A204.1 (cell line): ENCODE data around the gene VIPR1.

Source experiments
- FAIRE-seq: peaks from 2 replicates; lab custom pipeline; 2012; peaks lifted over from hg19 to GRCh38; lab: Jason Lieb, UNC

The VIPR1 gene

DNA sequence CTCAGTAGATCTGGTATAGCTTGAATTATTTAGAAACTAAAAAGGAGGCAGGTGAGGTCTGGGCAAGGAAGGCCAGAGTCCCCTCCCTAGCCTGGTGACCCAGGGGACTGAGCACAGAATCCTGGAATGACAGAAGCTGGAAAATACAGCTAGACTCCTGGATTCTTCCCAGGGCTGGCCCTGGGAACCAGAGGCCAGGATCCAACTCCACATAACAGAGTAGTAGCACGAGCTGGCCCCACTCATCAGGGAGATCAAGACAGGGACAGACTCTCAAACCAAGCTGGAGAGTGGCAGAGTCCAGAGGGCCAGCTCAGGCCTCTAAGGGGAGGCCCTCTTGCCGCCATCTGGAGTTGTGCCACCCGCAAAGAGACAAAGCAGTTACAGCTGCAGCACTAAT lies 10.7 kb downstream of the VIPR1 start:
- FAIRE-seq, result no peak

DNA sequence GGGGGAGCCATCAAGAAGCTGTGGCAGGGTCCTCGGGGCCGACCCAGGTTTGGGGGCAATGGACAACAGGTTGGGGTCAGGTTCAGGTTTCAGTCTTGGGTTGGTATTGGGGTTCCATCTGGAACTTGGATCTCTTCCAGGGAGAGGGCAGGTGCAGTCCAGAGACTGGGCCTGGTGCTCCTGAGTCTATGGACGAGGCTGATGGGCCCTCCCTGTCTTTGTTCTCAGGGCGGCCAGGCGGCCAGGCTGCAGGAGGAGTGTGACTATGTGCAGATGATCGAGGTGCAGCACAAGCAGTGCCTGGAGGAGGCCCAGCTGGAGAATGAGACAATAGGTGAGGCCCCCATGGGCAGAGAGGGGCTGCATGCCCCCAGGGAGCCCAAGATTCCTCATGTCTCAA lies 11.1 kb downstream of the VIPR1 start:
- FAIRE-seq, result no peak

GRCh38 chr3:42514876-42515275 lies 12.4 kb downstream of the VIPR1 start:
- FAIRE-seq, result no peak

- FAIRE-seq, result no peak
Observed at GRCh38 chr3:42515391-42515916, 13.0 kb downstream of the VIPR1 start.

- FAIRE-seq, result no peak
Observed at GRCh38 chr3:42515976-42516375, 13.5 kb downstream of the VIPR1 start.

GRCh38 chr3:42516443-42516842 lies 14.0 kb downstream of the VIPR1 start:
- no peak for FAIRE-seq

DNA sequence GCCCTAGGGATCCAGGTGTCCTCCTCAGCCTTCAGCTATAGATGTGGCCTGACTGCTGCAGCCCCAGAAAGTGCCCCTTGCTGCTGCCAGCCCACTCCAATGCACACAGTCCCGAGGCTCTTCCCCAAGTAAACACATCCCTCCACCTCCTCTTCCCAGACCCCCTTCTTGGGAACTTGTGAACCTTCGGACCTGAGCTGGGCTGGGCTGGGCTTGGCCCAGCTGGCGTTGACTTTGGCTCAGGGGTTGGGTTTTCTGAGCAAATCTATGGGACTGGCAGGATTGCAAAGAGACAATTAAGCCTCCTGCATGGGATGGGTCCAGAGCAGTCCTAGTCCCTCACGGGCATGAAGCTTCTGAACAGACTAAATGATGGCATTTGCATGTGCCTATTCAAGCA lies 14.7 kb downstream of the VIPR1 start:
- FAIRE-seq, result no peak

GRCh38 chr3:42518800-42519567 lies 16.5 kb downstream of the VIPR1 start:
- FAIRE-seq, result no peak

GRCh38 chr3:42519568-42519962 lies 17.1 kb downstream of the VIPR1 start:
- no peak for FAIRE-seq

GRCh38 chr3:42520336-42520735 lies 17.9 kb downstream of the VIPR1 start:
- no peak for FAIRE-seq

DNA sequence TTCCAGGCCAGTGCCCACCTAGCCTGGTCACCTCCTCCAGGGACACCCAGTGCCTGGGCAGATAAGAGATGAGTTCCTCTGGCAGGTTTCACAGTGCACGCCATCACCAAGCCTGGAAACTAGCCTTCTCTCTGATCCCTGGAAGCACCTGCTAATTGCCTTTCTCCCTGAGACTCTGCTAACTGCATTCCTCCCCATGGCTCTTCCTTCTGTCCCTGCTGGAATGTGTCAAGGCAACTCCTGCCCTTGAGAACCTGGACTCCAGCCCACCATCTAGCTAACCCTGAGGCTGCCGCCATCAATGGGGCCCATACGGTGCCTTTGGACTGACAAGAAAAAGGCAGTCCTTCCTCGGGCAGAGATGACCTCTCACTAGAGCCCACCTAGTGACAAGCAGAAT lies 18.5 kb downstream of the VIPR1 start:
- no peak for FAIRE-seq

- no peak for FAIRE-seq
Observed at GRCh38 chr3:42524751-42525150, 22.3 kb downstream of the VIPR1 start.

DNA sequence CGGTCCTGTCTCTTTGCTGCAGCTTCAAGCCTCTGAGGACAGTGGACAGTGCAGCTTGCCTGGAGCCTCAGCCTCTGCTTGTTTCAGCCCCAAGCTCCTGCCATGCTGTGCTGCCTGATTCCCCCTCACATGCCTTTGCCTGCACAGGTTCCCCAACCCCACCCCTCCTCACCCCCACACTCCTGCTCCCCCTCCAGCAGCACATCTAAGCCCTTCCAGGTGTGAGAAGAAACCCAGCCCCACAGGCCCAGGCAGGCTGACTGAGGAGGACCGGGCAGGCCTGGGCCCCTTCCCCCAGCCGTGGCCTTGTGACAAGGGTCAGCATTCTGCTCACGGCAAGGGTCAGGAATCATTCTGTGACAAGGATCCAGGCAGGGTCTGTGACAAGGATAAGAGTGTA lies 22.8 kb downstream of the VIPR1 start:
- no peak for FAIRE-seq

DNA sequence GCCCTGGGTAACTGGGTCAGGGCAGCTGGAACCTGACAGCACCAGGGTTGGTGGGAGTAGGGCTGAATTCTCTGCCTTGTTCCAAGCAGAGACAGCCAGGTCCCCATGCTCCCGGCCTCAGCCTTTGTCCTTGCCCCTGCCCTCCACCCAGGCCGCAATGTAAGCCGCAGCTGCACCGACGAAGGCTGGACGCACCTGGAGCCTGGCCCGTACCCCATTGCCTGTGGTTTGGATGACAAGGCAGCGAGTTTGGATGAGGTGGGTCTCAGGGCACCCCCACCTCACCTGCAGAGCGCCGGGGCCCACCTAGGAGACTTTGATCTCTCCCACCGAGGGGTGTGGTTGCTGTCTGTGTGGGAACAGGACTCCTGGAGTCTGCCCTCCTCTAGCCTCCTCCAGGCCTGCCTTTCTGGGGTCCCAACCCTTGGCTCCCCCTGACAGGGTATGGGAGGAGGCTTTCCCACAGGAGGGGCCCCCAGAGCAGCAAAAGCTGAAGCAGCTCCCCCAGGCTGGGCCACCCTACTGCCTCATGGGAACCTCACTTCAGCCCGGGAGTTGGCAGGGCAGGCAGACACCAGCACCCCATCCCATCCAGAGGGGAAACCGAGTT lies 23.4 kb downstream of the VIPR1 start:
- no peak for FAIRE-seq

- no peak for FAIRE-seq
Observed at GRCh38 chr3:42526616-42527367, 24.3 kb downstream of the VIPR1 start.

- FAIRE-seq, result no peak
Observed at GRCh38 chr3:42527368-42527917, 25.0 kb downstream of the VIPR1 start.

DNA sequence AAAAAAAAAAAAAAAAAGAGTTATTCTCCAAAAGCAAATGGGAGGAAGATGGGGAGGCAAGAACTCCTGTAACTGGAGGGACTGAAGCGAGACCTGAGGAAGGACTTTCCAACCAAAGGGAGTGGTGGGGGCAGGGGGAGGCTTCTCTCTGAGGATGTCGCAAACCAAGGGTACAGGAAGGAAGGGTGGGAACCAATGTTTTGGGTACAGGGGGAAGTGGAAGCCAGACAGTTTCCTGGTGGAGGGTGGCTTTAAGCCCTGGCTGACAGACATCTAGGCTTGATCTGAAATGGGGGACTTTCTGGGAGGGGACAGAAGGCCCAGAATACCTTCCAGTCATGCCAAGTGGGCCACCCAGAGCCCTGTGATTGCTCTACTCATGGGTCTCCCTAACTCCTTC lies 27.0 kb downstream of the VIPR1 start:
- no peak for FAIRE-seq

DNA sequence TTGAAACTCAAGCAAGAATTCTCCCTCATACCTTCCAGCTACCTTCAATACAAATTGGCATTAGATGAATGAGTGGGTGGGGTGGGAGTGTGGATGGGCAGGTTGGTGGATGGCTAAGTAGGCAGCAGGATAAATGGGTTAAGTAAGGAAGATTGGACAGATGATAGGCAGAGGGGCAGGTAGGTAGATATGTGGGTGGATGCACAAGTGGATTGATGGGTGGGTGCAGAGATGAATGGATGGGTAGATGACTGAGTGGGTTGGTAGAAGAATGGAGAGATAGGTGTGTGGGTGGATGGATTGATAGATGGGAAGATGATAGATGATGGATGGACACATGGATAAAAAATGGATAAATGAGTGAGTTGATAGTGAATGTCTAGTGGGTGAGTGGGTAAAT lies 27.6 kb downstream of the VIPR1 start:
- FAIRE-seq, result no peak

GRCh38 chr3:42531470-42531869 lies 29.0 kb downstream of the VIPR1 start:
- FAIRE-seq, result no peak

GRCh38 chr3:42532229-42532628 lies 29.8 kb downstream of the VIPR1 start:
- FAIRE-seq, result no peak

DNA sequence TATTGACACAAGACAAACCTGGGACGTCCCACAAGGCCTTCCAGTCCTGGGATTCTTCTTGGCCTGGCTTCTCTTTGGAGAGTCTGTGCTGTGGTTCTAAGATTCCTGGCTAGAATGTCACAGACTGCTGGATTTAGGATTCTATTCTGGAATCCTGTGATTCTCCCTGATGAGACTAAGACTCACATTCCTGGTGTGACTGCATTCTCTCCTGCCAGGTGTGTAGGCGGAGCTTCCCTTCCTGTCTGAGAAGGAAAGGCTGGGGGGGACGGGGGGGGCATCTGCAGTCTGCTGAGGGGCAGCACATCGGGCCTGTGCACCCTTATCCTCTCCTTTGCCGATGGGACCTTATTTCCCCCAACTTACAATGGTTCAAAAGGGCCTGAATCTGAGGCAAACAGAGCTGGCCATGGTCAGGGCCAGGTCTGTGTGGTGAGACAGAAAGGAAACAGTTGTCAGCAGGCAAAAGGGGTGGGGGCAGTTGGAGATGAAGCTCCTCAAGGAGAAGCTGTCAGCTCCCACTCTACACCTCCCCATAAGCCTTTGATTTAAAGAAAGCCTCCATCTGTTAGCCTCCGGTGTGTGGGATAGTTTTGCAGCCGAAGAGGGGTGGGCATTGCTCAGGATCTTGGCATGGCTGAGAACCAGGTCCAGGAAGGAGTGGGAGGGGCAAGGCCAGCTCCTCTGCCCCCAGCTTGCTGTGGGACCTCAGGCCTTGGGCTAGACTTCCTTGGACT lies 30.9 kb downstream of the VIPR1 start:
- FAIRE-seq, result no peak
